ENCODE data around the gene NOSIP.

- TF ChIP-seq CTCF (IDR thresholded peaks at IDR 0.05) (no peak), POLR2A (IDR thresholded peaks at IDR 0.05) (no peak)
These were observed 66.2 kb downstream of the NOSIP start for GRCh38 chr19:49514151-49514550.

Measured in uterus (tissue), 2 donors.